HG02870 (cell line): ENCODE results near the gene PRDX4.
"Not testable (repeated sequence)": the region's sequence is repeated elsewhere in the genome, so short reads cannot be mapped to it uniquely, and the experiment has no call there.

ENCODE experiments used
- ATAC-seq: cut with Tn5 transposase; IDR thresholded peaks from one replicate; pipeline ENCODE4 v1.9.1; 2021; ENCODE audit warnings: mild to moderate bottlenecking, moderate library complexity; ENCODE audit not compliant: unreplicated experiment

Gene PRDX4

DNA sequence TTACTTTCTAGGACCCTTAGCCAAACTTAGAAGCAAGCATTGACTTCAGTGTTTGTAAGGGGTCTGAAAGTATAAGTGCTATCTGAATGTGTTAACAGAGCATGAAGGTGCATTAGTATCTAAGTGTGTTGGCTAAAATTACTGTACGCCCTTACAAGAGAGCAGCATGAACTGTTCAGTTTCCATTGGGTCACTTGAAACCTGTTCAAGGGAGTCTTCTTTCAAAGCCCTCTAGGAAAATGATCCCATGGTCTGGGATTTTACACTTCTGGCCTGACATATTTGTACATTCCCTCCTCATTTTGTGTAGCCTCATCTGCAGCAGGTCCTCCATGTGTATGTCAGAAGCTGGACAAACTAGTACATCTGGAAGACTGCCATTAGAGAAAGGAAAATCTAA, 3.2 kb downstream of the PRDX4 start:
- no peak for ATAC-seq

DNA sequence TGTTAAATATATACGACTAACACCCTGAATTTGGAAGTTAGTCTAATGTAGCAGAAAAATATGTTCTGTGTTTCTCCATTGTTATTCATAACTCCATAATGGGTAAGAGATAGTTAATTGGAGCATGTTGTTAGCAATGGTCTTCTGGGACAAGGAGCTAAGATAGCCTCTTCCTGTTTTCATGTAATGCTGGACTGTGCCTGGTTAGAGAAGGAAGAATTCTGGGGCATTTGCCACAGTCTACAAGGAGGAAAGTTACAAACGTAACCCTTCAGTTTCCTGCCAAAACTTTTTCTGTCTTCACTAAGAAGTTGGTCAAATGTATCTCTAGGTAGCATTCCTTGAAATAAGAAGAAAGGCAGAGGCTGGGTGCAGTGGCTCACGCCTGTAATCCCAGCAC, 5.8 kb downstream of the PRDX4 start:
- no peak for ATAC-seq

- ATAC-seq: not testable (repeated sequence)
Observed at GRCh38 chrX:23676486-23676885, 9.2 kb downstream of the PRDX4 start.

DNA sequence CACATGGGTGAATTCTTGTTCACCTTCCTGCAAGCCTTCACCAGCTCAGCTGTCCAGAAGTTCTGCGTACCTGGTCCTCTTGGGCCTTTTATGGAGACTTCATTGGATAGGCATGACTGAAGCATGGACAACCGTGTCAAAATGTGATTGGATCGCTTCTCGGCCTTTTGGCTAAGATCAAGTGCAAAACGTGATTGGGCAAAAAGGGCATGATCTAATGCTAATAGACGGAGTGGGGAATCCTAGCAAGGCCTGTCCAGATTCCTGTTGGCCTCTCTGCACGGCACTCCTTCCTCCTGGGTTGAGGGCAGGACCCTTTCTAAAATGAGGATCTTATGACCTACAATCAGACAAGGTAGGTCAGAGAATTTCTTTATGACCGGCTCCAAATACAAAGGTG, 24.9 kb downstream of the PRDX4 start:
- ATAC-seq: no peak

DNA sequence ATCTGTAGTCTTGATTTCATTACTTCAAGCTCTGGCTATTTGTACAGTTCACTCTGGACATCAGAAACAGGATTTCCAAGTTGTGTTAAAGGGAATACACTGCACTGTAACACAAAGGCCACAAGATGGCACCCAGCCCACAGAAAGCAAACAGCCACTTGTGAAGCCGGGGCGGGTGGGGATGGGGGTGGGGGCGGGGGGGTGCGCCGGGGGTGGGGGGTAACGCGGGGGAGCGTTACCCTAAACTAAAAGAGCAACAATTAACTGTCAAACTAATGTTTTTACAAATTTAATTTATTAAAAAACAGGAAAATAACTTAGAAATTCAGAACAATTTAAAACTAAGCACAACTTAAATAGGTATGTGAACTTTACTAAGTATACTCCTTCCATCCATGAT, 27.3 kb downstream of the PRDX4 start:
- peak; percentile 67 for ATAC-seq

- no peak for ATAC-seq
Observed at GRCh38 chrX:23699636-23700194, 32.4 kb downstream of the PRDX4 start.

DNA sequence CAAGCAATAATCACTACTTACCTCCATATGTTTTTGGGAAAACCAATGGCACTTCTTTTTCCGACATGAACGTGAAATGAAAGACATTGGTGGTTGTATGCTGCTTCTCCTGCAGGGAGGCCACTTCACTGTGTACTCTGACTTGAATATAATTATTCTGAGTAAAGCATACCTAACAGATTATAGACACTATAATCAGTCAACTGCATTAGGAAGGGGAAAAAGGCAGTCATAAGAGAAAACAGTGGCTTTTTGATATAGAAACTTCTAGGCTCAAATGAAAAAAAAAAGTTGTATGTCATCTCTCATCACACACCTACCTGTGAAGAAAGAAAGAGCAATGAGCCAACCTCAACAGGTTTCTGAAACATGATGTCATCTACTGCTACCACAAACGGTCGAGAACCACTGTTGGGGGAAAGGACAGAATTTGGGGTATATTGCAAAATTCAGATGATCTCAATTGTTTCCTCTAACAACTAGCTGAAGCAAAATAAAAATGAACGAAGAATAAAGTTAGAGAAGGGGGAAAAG, 37.4 kb downstream of the PRDX4 start:
- ATAC-seq: no peak

DNA sequence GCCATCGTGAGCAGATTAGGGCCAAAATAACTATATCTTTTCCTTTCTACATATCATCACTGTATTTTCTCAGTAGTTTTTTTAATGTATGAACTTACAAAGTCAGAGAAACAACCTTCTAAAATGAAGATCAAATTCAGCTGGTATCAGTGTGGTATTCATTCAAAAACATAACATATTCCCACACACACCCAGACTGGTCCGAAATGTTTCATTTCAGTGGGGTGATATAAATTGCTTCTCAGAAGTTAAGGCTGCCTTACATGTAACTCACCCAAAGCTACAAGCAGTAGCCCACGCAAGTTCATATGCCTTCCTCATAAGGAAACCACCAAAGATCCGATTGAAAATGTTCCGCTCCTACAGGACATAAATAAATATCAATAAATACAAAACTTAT, 37.9 kb downstream of the PRDX4 start:
- ATAC-seq: no peak

GRCh38 chrX:23720117-23720677, 52.9 kb downstream of the PRDX4 start:
- no peak for ATAC-seq

DNA sequence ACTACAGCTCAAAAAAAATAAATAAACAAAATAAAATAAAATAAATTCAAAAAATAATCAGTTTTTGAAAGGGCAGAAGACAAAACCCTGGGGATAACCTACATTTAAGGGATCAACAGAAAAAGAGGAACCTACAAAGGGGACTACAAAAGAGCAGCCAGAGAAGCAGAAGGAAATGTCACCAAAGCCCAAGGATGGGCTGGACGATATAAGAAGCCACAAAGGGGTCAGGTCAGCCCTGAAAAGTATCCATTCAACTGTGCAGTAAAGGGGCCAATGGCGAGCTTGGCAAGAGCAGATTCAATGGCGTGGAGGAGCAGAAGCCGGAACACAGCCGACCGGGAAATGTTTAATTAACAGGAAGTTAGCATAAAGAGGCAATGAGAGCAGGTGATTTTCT, 58.9 kb downstream of the PRDX4 start:
- no peak for ATAC-seq

GRCh38 chrX:23727206-23727605, 59.9 kb downstream of the PRDX4 start:
- ATAC-seq: no peak

- no peak for ATAC-seq
Observed at GRCh38 chrX:23729214-23729613, 61.9 kb downstream of the PRDX4 start.

DNA sequence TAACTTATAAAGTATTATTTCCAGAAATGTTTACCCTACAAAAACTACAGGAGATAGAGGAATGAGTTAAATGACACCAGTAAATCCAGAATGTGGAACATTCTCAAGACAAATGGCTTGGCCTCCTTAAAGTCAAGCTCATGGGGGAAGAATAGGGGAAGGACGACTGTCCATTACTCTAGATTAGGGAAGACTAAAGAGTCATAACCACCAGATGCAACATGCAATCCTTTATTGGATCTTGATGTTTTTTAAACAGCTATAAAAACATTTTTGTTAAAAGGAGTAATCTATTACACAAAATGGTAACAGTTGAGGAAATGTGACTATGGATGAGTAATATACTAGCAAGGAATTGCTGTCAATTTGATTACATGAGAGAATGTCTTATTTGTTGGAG, 64.7 kb downstream of the PRDX4 start:
- ATAC-seq: no peak

GRCh38 chrX:23732704-23733103, 65.4 kb downstream of the PRDX4 start:
- ATAC-seq: peak; percentile 82
